GM19372 (cell line): ENCODE measurements around the gene TRPM4.
"Not testable (repeated sequence)": the region's sequence is repeated elsewhere in the genome, so short reads cannot be mapped to it uniquely, and the experiment has no call there.

Experiments
- ATAC-seq: cut with Tn5 transposase; IDR thresholded peaks from one replicate; pipeline ENCODE4 v1.9.1; 2021; ENCODE audit warnings: mild to moderate bottlenecking, low read depth, moderate library complexity; ENCODE audit not compliant: unreplicated experiment

The TRPM4 gene

GRCh38 chr19:49222528-49222927, 64.9 kb downstream of the TRPM4 start:
- ATAC-seq = no peak

GRCh38 chr19:49223472-49223871, 65.9 kb downstream of the TRPM4 start:
- ATAC-seq = no peak

GRCh38 chr19:49224441-49224840, 66.8 kb downstream of the TRPM4 start:
- not testable (repeated sequence) for ATAC-seq

- no peak for ATAC-seq
Observed at GRCh38 chr19:49224879-49225278, 67.3 kb downstream of the TRPM4 start.

GRCh38 chr19:49229416-49229815, 71.8 kb downstream of the TRPM4 start:
- no peak for ATAC-seq

- no peak for ATAC-seq
Observed at GRCh38 chr19:49231389-49231788, 73.8 kb downstream of the TRPM4 start.

GRCh38 chr19:49231804-49232203, 74.2 kb downstream of the TRPM4 start:
- no peak for ATAC-seq

GRCh38 chr19:49233163-49233562, 75.6 kb downstream of the TRPM4 start:
- ATAC-seq = no peak

- no peak for ATAC-seq
Observed at GRCh38 chr19:49241769-49242168, 84.2 kb downstream of the TRPM4 start.

- no peak for ATAC-seq
Observed at GRCh38 chr19:49243129-49243528, 85.5 kb downstream of the TRPM4 start.

- ATAC-seq = no peak
Observed at GRCh38 chr19:49243726-49244125, 86.1 kb downstream of the TRPM4 start.

GRCh38 chr19:49244256-49244655, 86.7 kb downstream of the TRPM4 start:
- ATAC-seq = no peak

GRCh38 chr19:49247676-49248075, 90.1 kb downstream of the TRPM4 start:
- no peak for ATAC-seq

- ATAC-seq = no peak
Observed at GRCh38 chr19:49249933-49250332, 92.3 kb downstream of the TRPM4 start.

GRCh38 chr19:49255674-49256073, 98.1 kb downstream of the TRPM4 start:
- ATAC-seq = no peak

- ATAC-seq = no peak
Observed at GRCh38 chr19:49256691-49257090, 99.1 kb downstream of the TRPM4 start.
